H9 (cell line): ENCODE results near the gene CELF3. TPM values are rescaled to one million over a fixed set of nuclear protein-coding genes. Genes with fewer than 3 reads are reported as not detected.

ENCODE experiments used
- DNase-seq: peaks from one replicate; pipeline ENCODE4 v3.0.0-alpha.2; 2017
- H2AFZ ChIP-seq: one replicate; pipeline ENCODE4 v1.6.1; 2013; ENCODE audit warnings: mild to moderate bottlenecking, low read length, control low read depth, moderate library complexity
- H2AK5ac ChIP-seq: 2 replicates; pipeline ENCODE4 v1.6.1; 2013; ENCODE audit warnings: low read length, control low read depth, mixed read lengths; ENCODE audit not compliant: insufficient read length
- H2BK120ac ChIP-seq: one replicate; pipeline ENCODE4 v1.6.1; 2013; ENCODE audit warnings: low read depth, mild to moderate bottlenecking, low read length, control low read depth, inconsistent platforms; ENCODE audit not compliant: poor library complexity, severe bottlenecking
- H2BK12ac ChIP-seq: 2 replicates; pipeline ENCODE4 v1.6.1; 2013; ENCODE audit warnings: low read length, control low read depth, mixed read lengths, low read depth; ENCODE audit not compliant: insufficient read length
- H2BK15ac ChIP-seq: 2 replicates; pipeline ENCODE4 v1.6.1; 2013; ENCODE audit warnings: low read depth, low read length, control low read depth
- H2BK20ac ChIP-seq: one replicate; pipeline ENCODE4 v1.6.1; 2013; ENCODE audit warnings: low read depth, mild to moderate bottlenecking, low read length, control low read depth, inconsistent platforms; ENCODE audit not compliant: poor library complexity, severe bottlenecking
- H2BK5ac ChIP-seq: 2 replicates; pipeline ENCODE4 v1.6.1; 2013; ENCODE audit warnings: low read length, control low read depth, mixed read lengths; ENCODE audit not compliant: insufficient read length
- H3K14ac ChIP-seq: 2 replicates; pipeline ENCODE4 v1.6.1; 2013; ENCODE audit warnings: low read length, control low read depth; ENCODE audit not compliant: insufficient read depth
- H3K18ac ChIP-seq: 2 replicates; pipeline ENCODE4 v1.6.1; 2013; ENCODE audit warnings: low read depth, mild to moderate bottlenecking, mixed read lengths, low read length, control low read depth; ENCODE audit not compliant: insufficient read length
- H3K23ac ChIP-seq: 2 replicates; pipeline ENCODE4 v1.6.1; 2013; ENCODE audit warnings: low read length, control low read depth, mixed read lengths, low read depth; ENCODE audit not compliant: insufficient read length
- H3K23me2 ChIP-seq: 2 replicates; pipeline ENCODE4 v1.6.1; 2013; ENCODE audit warnings: low read depth, mild to moderate bottlenecking, mixed read lengths, low read length, control low read depth; ENCODE audit not compliant: insufficient read length, poor library complexity, severe bottlenecking
- H3K27ac ChIP-seq: 2 replicates; pipeline ENCODE4 v1.5.1; 2013; ENCODE audit warnings: low read length, control low read depth, mixed read lengths, low read depth; ENCODE audit not compliant: insufficient read length
- H3K27me3 ChIP-seq: 2 replicates; pipeline ENCODE4 v1.6.1; 2013; ENCODE audit warnings: low read length, control low read depth, inconsistent platforms; ENCODE audit not compliant: insufficient read depth
- H3K4ac ChIP-seq: 2 replicates; pipeline ENCODE4 v1.6.1; 2013; ENCODE audit warnings: low read depth, mild to moderate bottlenecking, control low read depth, inconsistent platforms, low read length, moderate library complexity
- H3K4me1 ChIP-seq: 2 replicates; pipeline ENCODE4 v1.6.1; 2013; ENCODE audit warnings: low read length, control low read depth, inconsistent platforms; ENCODE audit not compliant: insufficient read depth
- H3K4me2 ChIP-seq: 2 replicates; pipeline ENCODE4 v1.6.1; 2013; ENCODE audit warnings: low read length, control low read depth, mixed read lengths; ENCODE audit not compliant: insufficient read length, insufficient read depth
- H3K56ac ChIP-seq: 2 replicates; pipeline ENCODE4 v1.6.1; 2013; ENCODE audit warnings: low read depth, mild to moderate bottlenecking, mixed read lengths, low read length, control low read depth; ENCODE audit not compliant: insufficient read length
- H3K79me1 ChIP-seq: 2 replicates; pipeline ENCODE4 v1.6.1; 2013; ENCODE audit warnings: low read depth, mild to moderate bottlenecking, moderate library complexity, low read length, control low read depth, inconsistent platforms; ENCODE audit not compliant: insufficient read depth, poor library complexity, severe bottlenecking
- H3K79me2 ChIP-seq: 2 replicates; pipeline ENCODE4 v1.6.1; 2013; ENCODE audit warnings: low read length, control low read depth, inconsistent platforms; ENCODE audit not compliant: insufficient read depth
- H3K9ac ChIP-seq: 2 replicates; pipeline ENCODE4 v1.6.1; 2013; ENCODE audit warnings: low read length, control low read depth, mixed read lengths; ENCODE audit not compliant: insufficient read length; ENCODE audit errors: extremely low read depth
- H3K9me3 ChIP-seq: one replicate; pipeline ENCODE4 v1.6.1; 2013; ENCODE audit warnings: low read depth, low read length, inconsistent platforms; ENCODE audit not compliant: control insufficient read depth
- H3T11ph ChIP-seq: one replicate; pipeline ENCODE4 v1.6.1; 2013; ENCODE audit warnings: mild to moderate bottlenecking, low read length, control low read depth, inconsistent platforms
- H4K20me1 ChIP-seq: one replicate; pipeline ENCODE4 v1.6.1; 2013; ENCODE audit not compliant: control insufficient read depth, insufficient read length, insufficient read depth
- H4K5ac ChIP-seq: 2 replicates; pipeline ENCODE4 v1.6.1; 2013; ENCODE audit warnings: low read depth, mild to moderate bottlenecking, mixed read lengths, low read length, control low read depth; ENCODE audit not compliant: insufficient read length
- H4K8ac ChIP-seq: replicated peaks from 2 replicates; pipeline ENCODE4 v1.6.1; 2013; ENCODE audit warnings: low read length, control low read depth, mixed read lengths, low read depth; ENCODE audit not compliant: insufficient read length
- H4K91ac ChIP-seq: 2 replicates; pipeline ENCODE4 v1.6.1; 2013; ENCODE audit warnings: low read depth, mild to moderate bottlenecking, moderate library complexity, mixed read lengths, low read length, control low read depth; ENCODE audit not compliant: insufficient read length
- H3K27ac Mint-ChIP-seq, 3 experiments: 2 replicates in 2 of 3; 3 replicates in 1 of 3; pipeline ENCODE4 v1.8.0; 2020 to 2021; ENCODE audit warnings: mixed read lengths in 3 of 3, mild to moderate bottlenecking in 1 of 3, moderate library complexity in 1 of 3
- H3K27me3 Mint-ChIP-seq: 2 replicates; pipeline ENCODE4 v1.8.0; 2021; ENCODE audit warnings: low read depth, mild to moderate bottlenecking, moderate library complexity, mixed read lengths
- H3K36me3 Mint-ChIP-seq, 3 experiments: 2 replicates in 2 of 3; 3 replicates in 1 of 3; pipeline ENCODE4 v1.8.0; 2020 to 2021; ENCODE audit warnings: low read depth in 3 of 3, mixed read lengths in 3 of 3; ENCODE audit not compliant: insufficient read depth in 1 of 3
- H3K4me1 Mint-ChIP-seq, 2 experiments: 2 replicates each; pipeline ENCODE4 v1.8.0; 2020; ENCODE audit warnings: mixed read lengths in 2 of 2
- H3K4me3 Mint-ChIP-seq, 2 experiments: 2 replicates in 1 of 2; 3 replicates in 1 of 2; pipeline ENCODE4 v1.8.0; 2020 to 2021; ENCODE audit warnings: mild to moderate bottlenecking in 2 of 2, mixed read lengths in 2 of 2, moderate library complexity in 1 of 2
- H3K9me3 Mint-ChIP-seq, 2 experiments: 2 replicates in 1 of 2; 3 replicates in 1 of 2; pipeline ENCODE4 v1.8.0; 2020; ENCODE audit warnings: mild to moderate bottlenecking in 2 of 2, mixed read lengths in 2 of 2, moderate library complexity in 1 of 2
- WGBS: extraction: QIAGEN DNeasy Blood & Tissue Kit; methylation state at CpG from one replicate; pipeline ENCODE4 v1.1.7; 2013; ENCODE audit warnings: missing lambda C conversion rate, low lambda C conversion rate, mixed read lengths; ENCODE audit not compliant: insufficient read length; ENCODE audit errors: extremely low coverage; 5-methylcytosine and 5-hydroxymethylcytosine counted together
- total RNA-seq: library from RNA; stranded (reverse); gene quantifications from 2 replicates; pipeline ENCODE4 v1.2.1, GENCODE V29; 2021
- TF ChIP-seq, protein P1 (sequence below): fragments of 200-600 bp; sonication (generic); conservative IDR thresholded peaks from 3 replicates; pipeline ENCODE4 v1.8.0; 2021; ENCODE audit warnings: antibody characterized with exemption, mild to moderate bottlenecking

CELF3 gene
- total RNA-seq, 1 experiment from 2014 or later, result 0.90 TPM

DNA sequence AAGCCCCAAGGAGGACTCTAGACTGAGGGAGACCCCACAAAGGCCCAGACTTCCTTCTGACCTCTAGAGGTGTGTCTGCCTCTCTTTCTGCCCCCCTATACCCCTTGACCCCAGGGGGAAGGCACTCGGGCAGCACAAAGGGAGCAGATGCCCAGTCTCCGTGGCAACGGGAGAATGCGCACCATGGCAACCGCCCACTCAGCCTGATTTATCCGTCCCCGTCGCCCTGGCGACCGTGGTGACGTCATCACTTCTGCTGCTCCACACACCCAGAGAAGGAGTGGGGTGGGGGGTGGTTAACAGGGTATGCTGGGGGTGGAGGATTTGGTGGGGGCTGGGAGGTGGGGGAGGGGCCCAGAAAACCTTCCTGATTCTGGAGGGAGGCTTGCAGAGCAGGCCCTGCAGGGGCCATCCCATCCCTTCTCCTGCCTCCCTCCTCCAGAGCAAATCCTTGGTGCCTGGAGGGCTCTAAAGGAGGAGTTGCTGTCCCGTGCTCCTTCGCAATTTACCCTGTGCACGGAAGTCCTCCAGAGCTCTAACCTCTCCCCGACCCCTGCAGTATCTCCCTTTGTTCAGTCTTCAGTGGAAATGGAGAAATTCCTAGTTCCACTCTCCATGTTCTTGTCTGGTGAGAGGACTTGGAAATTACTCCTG lies 6.3 kb downstream of the CELF3 start:
- no peak overlapping the region for H3K27ac ChIP-seq
- no peak overlapping the region for H3K14ac ChIP-seq
- H3T11ph ChIP-seq, result no peak overlapping the region
- no peak overlapping the region for H2BK5ac ChIP-seq
- H3K79me2 ChIP-seq, result no peaks in the 10 kb centered on the region
- no peaks in the 10 kb centered on the region for H4K20me1 ChIP-seq
- no peaks in the 10 kb centered on the region for H3K9me3 ChIP-seq
- H3K27ac Mint-ChIP-seq, result no peak overlapping the region
- no CpG with 5 or more reads among the region's 15 CpGs for WGBS
- TF ChIP-seq, protein P1, sequence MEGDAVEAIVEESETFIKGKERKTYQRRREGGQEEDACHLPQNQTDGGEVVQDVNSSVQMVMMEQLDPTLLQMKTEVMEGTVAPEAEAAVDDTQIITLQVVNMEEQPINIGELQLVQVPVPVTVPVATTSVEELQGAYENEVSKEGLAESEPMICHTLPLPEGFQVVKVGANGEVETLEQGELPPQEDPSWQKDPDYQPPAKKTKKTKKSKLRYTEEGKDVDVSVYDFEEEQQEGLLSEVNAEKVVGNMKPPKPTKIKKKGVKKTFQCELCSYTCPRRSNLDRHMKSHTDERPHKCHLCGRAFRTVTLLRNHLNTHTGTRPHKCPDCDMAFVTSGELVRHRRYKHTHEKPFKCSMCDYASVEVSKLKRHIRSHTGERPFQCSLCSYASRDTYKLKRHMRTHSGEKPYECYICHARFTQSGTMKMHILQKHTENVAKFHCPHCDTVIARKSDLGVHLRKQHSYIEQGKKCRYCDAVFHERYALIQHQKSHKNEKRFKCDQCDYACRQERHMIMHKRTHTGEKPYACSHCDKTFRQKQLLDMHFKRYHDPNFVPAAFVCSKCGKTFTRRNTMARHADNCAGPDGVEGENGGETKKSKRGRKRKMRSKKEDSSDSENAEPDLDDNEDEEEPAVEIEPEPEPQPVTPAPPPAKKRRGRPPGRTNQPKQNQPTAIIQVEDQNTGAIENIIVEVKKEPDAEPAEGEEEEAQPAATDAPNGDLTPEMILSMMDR, result no peak
- no peaks in the 10 kb centered on the region for H3K79me1 ChIP-seq
- no peak overlapping the region for H2BK20ac ChIP-seq
- H3K23ac ChIP-seq, result no peak overlapping the region
- no peak overlapping the region for H3K9ac ChIP-seq
- H2AK5ac ChIP-seq, result no peak overlapping the region
- H4K8ac ChIP-seq, result no peak overlapping the region
- no peak overlapping the region for H3K4me3 Mint-ChIP-seq
- no peaks in the 10 kb centered on the region; the same call in 1 of the 2 replicates for H3K27me3 ChIP-seq
- H3K9me3 Mint-ChIP-seq, result no peaks in the 10 kb centered on the region
- H3K4me1 Mint-ChIP-seq, result peaks cover 19 to 27% of the 10 kb centered on the region in 2 experiments
- no peak overlapping the region for H4K5ac ChIP-seq
- H2AFZ ChIP-seq, result no peak overlapping the region
- no peaks in the 10 kb centered on the region for H3K4me1 ChIP-seq
- H3K27me3 Mint-ChIP-seq, result peaks cover 6% of the 10 kb centered on the region
- H3K56ac ChIP-seq, result no peak overlapping the region
- H2BK120ac ChIP-seq, result no peak overlapping the region
- DNase-seq, result peak; percentile 63
- no peak overlapping the region for H2BK15ac ChIP-seq
- no peak overlapping the region for H3K18ac ChIP-seq
- H3K23me2 ChIP-seq, result no peaks in the 10 kb centered on the region
- H3K36me3 Mint-ChIP-seq, result no peaks in the 10 kb centered on the region
- H2BK12ac ChIP-seq, result no peak overlapping the region
- H4K91ac ChIP-seq, result no peak overlapping the region
- no peak overlapping the region for H3K4me2 ChIP-seq
- no peak overlapping the region for H3K4ac ChIP-seq
